T-cell (primary cell): ENCODE results near the gene MKNK1. TPM values are rescaled to one million over a fixed set of nuclear protein-coding genes. Genes with fewer than 3 reads are reported as not detected.
"Not testable (repeated sequence)": the region's sequence is repeated elsewhere in the genome, so short reads cannot be mapped to it uniquely, and the experiment has no call there.

Experiments used
- ATAC-seq, 4 experiments: fragments of 200-7000 bp in 3 of 4; fragments of 150-1000 bp in 1 of 4; cut with Tn5 transposase; replicated peaks in 1 of 4; 1 replicate in 3 of 4; 2 replicates in 1 of 4; pipeline ENCODE4 v1.10.0; 2021; ENCODE audit warnings: moderate library complexity in 3 of 4, mild to moderate bottlenecking in 2 of 4, moderate number of reproducible peaks in 1 of 4
- CTCF ChIA-PET, 2 donors: fragments of 300-600 bp; sonication (Branson Sonifier 250); formaldehyde crosslinking; loops; one replicate each; lab custom pipeline; 2022; ENCODE audit warnings: antibody characterized with exemption in 2 of 2; lab: Charles Lee
- POLR2A ChIA-PET, 2 donors: fragments of 300-600 bp; sonication (Branson Sonifier 250); formaldehyde crosslinking; loops; one replicate each; lab custom pipeline; 2022; ENCODE audit warnings: antibody characterized with exemption in 2 of 2; lab: Charles Lee
- DNase-seq, 35 experiments: peaks; one replicate each; pipeline versions ENCODE4 v3.0.0 to v3.0.0-alpha.2; 2013 to 2023
- H3K27ac ChIP-seq: one replicate; pipeline ENCODE4 v1.5.1; 2013; ENCODE audit warnings: low read length
- H3K27me3 ChIP-seq, 2 experiments: replicated peaks in 1 of 2; 1 replicate in 1 of 2; 2 replicates in 1 of 2; pipeline versions ENCODE4 v1.6.1 to v1.7.0; 2013; ENCODE audit warnings: low read length in 1 of 2, mixed read lengths in 1 of 2; ENCODE audit not compliant: control insufficient read depth in 2 of 2, insufficient read depth in 2 of 2; ENCODE audit errors: extremely low read depth in 1 of 2
- H3K36me3 ChIP-seq, 2 donors: 1 replicate in 1 of 2; 2 replicates in 1 of 2; pipeline versions ENCODE4 v1.6.1 to v1.7.0; 2013; ENCODE audit warnings: low read length in 1 of 2; ENCODE audit not compliant: control insufficient read depth in 2 of 2, insufficient read depth in 1 of 2; ENCODE audit errors: extremely low read depth in 1 of 2
- H3K4me1 ChIP-seq, 2 experiments: 1 replicate in 1 of 2; 2 replicates in 1 of 2; pipeline versions ENCODE4 v1.6.1 to v1.7.0; 2013; ENCODE audit warnings: low read length in 2 of 2, mixed read lengths in 1 of 2; ENCODE audit not compliant: insufficient read depth in 2 of 2, control insufficient read depth in 1 of 2; ENCODE audit errors: extremely low read depth in 1 of 2
- H3K4me3 ChIP-seq, 2 donors: 1 replicate in 1 of 2; 2 replicates in 1 of 2; pipeline versions ENCODE4 v1.5.1 to v1.7.0; 2013; ENCODE audit warnings: mild to moderate bottlenecking in 2 of 2, low read length in 1 of 2, moderate library complexity in 1 of 2; ENCODE audit not compliant: control insufficient read depth in 1 of 2; ENCODE audit errors: extremely low read depth in 1 of 2
- H3K9me3 ChIP-seq: 2 replicates; pipeline ENCODE4 v1.7.0; 2013
- H3K27ac Mint-ChIP-seq, 2 donors: one replicate each; pipeline ENCODE4 v1.8.0; 2020 to 2021; ENCODE audit warnings: mild to moderate bottlenecking in 2 of 2, mixed read lengths in 2 of 2
- H3K27me3 Mint-ChIP-seq, 2 donors: one replicate each; pipeline ENCODE4 v1.8.0; 2021 to 2022; ENCODE audit warnings: mixed read lengths in 2 of 2
- H3K36me3 Mint-ChIP-seq: one replicate; pipeline ENCODE4 v1.8.0; 2021; ENCODE audit warnings: mixed read lengths
- H3K4me1 Mint-ChIP-seq, 3 donors: one replicate each; pipeline ENCODE4 v1.8.0; 2020 to 2022; ENCODE audit warnings: mixed read lengths in 3 of 3, mild to moderate bottlenecking in 1 of 3
- H3K4me3 Mint-ChIP-seq, 3 donors: one replicate each; pipeline ENCODE4 v1.8.0; 2020 to 2022; ENCODE audit warnings: mild to moderate bottlenecking in 3 of 3, mixed read lengths in 3 of 3, moderate library complexity in 3 of 3
- H3K9me3 Mint-ChIP-seq, 3 donors: one replicate each; pipeline ENCODE4 v1.8.0; 2020 to 2022; ENCODE audit warnings: mixed read lengths in 3 of 3
- WGBS: methylation state at CpG from one replicate; pipeline ENCODE4 v1.1.5; 2013; ENCODE audit warnings: missing lambda C conversion rate; ENCODE audit not compliant: insufficient coverage; 5-methylcytosine and 5-hydroxymethylcytosine counted together
- total RNA-seq, 35 experiments: library from RNA in 6 of 35; stranded (reverse) in 6 of 35; fragments of 120-200 nt in 1 of 35; gene quantifications; one replicate each; pipeline versions ENCODE4 v1.2.1 to v1.2.4 and lab custom pipeline; 2013 to 2026

MKNK1 gene
- 10 to 100 TPM; 41.4 to 54.5 (median 52.7) TPM for total RNA-seq
- total RNA-seq (2013): 30.1 TPM
- 12.7 to 68.7 (median 36.5) reads per million in 29 experiments for total RNA-seq (lab: John Stamatoyannopoulos, UW)

DNA sequence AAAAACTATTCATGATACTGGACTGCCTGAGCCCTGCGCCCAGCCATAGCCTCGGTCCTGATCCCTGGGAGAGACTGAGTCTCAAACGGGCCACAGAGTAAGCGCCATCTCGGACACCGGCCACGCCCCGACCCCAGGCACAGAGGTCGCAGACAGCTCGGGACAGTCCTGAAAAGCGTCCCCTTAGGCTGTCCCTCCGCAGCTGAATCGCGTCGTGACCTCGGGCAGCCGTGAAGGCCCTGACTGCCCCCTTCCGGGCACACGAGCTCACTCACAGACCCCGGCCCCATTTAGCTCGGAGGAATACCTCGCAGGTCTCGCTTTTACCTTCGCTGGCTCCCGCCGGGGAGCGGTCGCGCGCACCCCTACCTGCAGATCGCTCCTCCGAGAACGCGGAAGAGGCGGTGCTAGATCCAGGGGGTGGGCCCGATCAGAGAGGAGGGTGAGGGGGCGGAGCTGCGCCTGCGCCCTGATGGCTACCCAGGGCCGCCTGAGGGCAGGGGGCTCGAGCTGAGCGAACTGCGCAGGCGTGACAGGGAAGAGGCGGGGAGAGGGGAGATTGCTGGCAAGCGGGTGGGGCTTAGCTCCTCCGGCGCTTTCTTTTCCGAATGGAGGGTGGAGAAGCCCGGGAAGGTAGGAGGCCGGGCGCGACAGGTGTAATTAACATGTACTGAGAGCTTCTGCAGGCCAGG, at the start of gene MKNK1:
MKNK1 (minus strand) TSS at position 411 of the 692 bp plus-strand sequence. CDS start 20,941 bp downstream, outside the sequence.
- POLR2A ChIA-PET: interaction anchor here (0.6 to 1.8 kb wide), 5 partner anchors 12 to 833 kb away, joined by 3 to 5 read pairs (median 4); partner anchors contain the start of genes FOXD2 (in 1 of the 2) and MOB3C (in 1 of the 2)
- Mint-ChIP-seq H3K27me3 (no peaks in the 10 kb centered on the region), H3K27ac (peak within 1 kb of the TSS; percentile 87 to 95), H3K9me3 (no peaks in the 10 kb centered on the region), H3K4me3 (peak within 1 kb of the TSS; percentile 90 to 93 (median 92)), H3K36me3 (peaks cover 17% of the 10 kb centered on the region), H3K4me1 (peaks cover 63 to 72% (median 67%) of the 10 kb centered on the region in 3 donors)
- peak; percentile 94 to 100 (median 98) for DNase-seq
- CTCF ChIA-PET: interaction anchor here (0.7 to 1.9 kb wide), 7 partner anchors 10 to 121 kb away, joined by 3 to 11 read pairs (median 4); partner anchors contain the start of gene MOB3C (in 2 of the 2)
- H3K4me3 ChIP-seq: peak within 1 kb of the TSS; percentile 83 to 93
- no peaks in the 10 kb centered on the region for H3K9me3 ChIP-seq
- H3K36me3 ChIP-seq: peaks cover under 1 to 12% of the 10 kb centered on the region in 2 donors
- peak; percentile 96 to 99 (median 96) for ATAC-seq
- peaks cover 12 to 41% of the 10 kb centered on the region in 2 experiments for H3K4me1 ChIP-seq
- peak within 1 kb of the TSS; percentile 60 for H3K27ac ChIP-seq
- WGBS: under 1% methylated on average over 50 of the region's 53 CpGs
- H3K27me3 ChIP-seq: no peaks in the 10 kb centered on the region

DNA sequence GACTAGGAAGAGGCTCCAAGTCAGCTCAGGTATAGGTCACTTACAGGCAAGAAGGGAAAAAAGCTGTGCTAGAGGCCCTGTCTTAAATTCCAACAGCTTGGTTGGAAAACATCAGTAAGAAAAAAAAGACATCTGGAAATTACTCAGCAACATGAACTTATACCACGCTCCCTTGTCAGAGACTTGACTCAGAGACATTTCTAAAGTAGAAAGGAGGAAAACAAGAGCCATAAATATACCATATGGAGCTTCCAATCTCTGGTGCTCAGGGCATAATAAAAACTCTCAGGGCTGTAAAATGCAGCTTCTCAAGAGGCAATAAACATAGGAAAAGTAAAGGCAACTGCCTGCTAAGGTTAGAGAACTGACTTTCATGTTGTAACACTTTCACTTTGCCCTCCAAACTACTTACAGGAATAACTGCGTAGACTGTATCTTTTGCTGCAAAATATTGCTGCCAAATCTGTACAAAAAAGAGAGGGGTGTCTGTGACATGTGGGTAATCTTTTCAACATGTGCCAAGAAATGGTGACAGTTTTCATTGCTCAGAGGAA, 49.4 kb upstream of the MKNK1 start:
- no peak overlapping the region for H3K27ac ChIP-seq
- H3K9me3 ChIP-seq: peaks cover 4% of the 10 kb centered on the region
- H3K36me3 ChIP-seq: peaks cover 7 to 70% of the 10 kb centered on the region in 2 donors
- Mint-ChIP-seq H3K9me3 (peaks cover 2 to 10% (median 5%) of the 10 kb centered on the region in 3 donors), H3K27me3 (no peaks in the 10 kb centered on the region), H3K27ac (no peak overlapping the region), H3K4me3 (no peak overlapping the region), H3K4me1 (no peaks in the 10 kb centered on the region), H3K36me3 (peaks cover 76% of the 10 kb centered on the region)
- DNase-seq: no peak
- H3K4me3 ChIP-seq: no peak overlapping the region
- ChIA-PET POLR2A (no interaction called here), CTCF (interaction anchor here in 1 of 2 donors (0.6 kb wide), 1 partner anchor 25 kb away, joined by 4 read pairs; no protein-coding TSS in a partner anchor)
- H3K4me1 ChIP-seq: no peaks in the 10 kb centered on the region
- no peak for ATAC-seq
- no peaks in the 10 kb centered on the region for H3K27me3 ChIP-seq
- WGBS: no CpG with 5 or more reads among the region's 2 CpGs

DNA sequence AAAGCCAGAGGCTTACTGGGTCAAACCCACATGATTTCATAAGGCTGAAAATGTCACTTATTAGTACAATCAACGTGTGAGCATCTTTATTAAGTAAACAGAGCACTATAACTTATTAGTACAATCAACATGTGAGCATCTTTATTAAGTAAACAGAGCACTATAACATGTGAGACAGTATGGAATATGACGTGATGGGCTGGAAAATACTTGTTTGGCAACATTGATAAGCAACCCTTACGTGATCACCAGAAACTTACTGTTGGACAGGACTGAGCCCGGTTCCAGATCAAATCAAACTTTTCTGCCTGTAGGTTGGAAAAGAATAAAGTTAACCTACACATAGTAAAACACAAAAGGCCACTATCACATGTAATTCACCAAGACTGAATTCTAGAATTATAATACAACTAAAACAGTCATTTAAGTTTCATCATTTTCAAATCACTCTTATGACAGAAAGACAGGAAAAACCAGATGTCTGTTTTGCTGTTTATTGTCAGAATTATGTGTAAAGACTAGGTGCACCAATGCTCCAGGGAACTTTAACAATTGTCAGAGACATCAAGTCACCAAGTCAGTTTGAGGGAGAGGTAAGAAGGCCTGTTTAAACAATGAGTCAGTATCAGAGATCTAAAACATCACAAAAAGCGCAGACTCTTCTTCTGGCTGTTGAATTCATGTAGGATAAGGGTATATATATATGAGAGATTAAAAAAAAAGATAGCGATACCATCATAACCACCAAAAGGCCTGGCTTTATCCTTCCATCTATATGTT, 48.4 kb upstream of the MKNK1 start:
- ChIA-PET CTCF (no interaction called here), POLR2A (no interaction called here)
- H3K9me3 ChIP-seq: peaks cover 4% of the 10 kb centered on the region
- WGBS: no CpG with 5 or more reads among the region's 6 CpGs
- Mint-ChIP-seq H3K36me3 (peaks cover 69% of the 10 kb centered on the region), H3K27me3 (no peaks in the 10 kb centered on the region), H3K4me3 (no peak overlapping the region), H3K9me3 (peaks cover 2 to 10% (median 5%) of the 10 kb centered on the region in 3 donors), H3K27ac (no peak overlapping the region), H3K4me1 (no peaks in the 10 kb centered on the region)
- no peak for DNase-seq
- no peak overlapping the region for H3K4me3 ChIP-seq
- H3K36me3 ChIP-seq: peaks cover 7 to 61% of the 10 kb centered on the region in 2 donors
- H3K4me1 ChIP-seq: no peaks in the 10 kb centered on the region
- H3K27ac ChIP-seq: no peak overlapping the region
- H3K27me3 ChIP-seq: no peaks in the 10 kb centered on the region
- no peak for ATAC-seq

DNA sequence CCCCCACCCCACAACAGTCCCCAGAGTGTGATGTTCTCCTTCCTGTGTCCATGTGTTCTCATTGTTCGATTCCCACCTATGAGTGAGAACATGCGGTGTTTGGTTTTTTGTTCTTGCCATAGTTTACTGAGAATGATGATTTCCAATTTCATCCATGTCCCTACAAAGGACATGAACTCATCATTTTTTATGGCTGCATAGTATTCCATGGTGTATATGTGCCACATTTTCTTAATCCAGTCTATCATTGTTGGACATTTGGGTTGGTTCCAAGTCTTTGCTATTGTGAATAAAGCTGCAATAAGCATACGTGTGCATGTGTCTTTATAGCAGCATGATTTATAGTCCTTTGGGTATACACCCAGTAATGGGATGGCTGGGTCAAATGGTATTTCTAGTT, 47.1 kb upstream of the MKNK1 start:
- no CpG with 5 or more reads among the region's 3 CpGs for WGBS
- H3K27me3 Mint-ChIP-seq, H3K27me3 ChIP-seq, H3K4me3 Mint-ChIP-seq, H3K9me3 ChIP-seq, H3K4me3 ChIP-seq, DNase-seq, H3K4me1 Mint-ChIP-seq, H3K4me1 ChIP-seq, POLR2A ChIA-PET, H3K27ac Mint-ChIP-seq, H3K27ac ChIP-seq, ATAC-seq: not testable (repeated sequence)
- H3K9me3 Mint-ChIP-seq: peaks cover 2 to 10% (median 5%) of the 10 kb centered on the region in 3 donors
- CTCF ChIA-PET: interaction anchor here in 1 of 2 donors (0.7 kb wide), 1 partner anchor 106 kb away, joined by 6 read pairs; no protein-coding TSS in a partner anchor
- H3K36me3 ChIP-seq: peaks cover 2 to 59% of the 10 kb centered on the region in 2 donors
- peaks cover 71% of the 10 kb centered on the region for H3K36me3 Mint-ChIP-seq

DNA sequence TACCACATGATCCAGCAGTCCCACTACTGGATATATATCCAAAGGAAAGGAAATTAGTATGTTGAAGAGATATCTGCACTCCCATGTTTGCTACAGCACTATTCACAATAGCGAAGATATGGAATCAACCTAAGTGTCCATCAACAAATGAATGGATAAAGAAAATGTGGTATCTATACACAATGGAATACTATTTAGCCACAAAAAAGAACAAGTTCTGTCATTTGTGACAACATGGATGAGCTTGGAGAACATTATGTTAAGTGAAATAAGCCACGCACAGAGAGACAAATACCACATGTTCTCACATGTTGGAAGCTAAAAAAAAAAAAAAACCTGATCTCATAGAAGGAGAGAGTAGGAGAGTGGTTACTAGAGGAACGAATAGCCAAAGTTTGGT, 46.4 kb upstream of the MKNK1 start:
- WGBS: no CpG with 5 or more reads among the region's 3 CpGs
- H3K4me1 Mint-ChIP-seq: no peaks in the 10 kb centered on the region
- no peak overlapping the region for H3K4me3 Mint-ChIP-seq
- ATAC-seq (no peak), DNase-seq (no peak)
- Histone ChIP-seq H3K9me3 (peaks cover 4% of the 10 kb centered on the region), H3K27ac (no peak overlapping the region), H3K27me3 (no peaks in the 10 kb centered on the region), H3K4me3 (no peak overlapping the region), H3K36me3 (peaks cover 0 to 53% of the 10 kb centered on the region in 2 donors), H3K4me1 (no peaks in the 10 kb centered on the region)
- H3K9me3 Mint-ChIP-seq: peaks cover 2 to 10% (median 5%) of the 10 kb centered on the region in 3 donors
- ChIA-PET POLR2A (no interaction called here), CTCF (interaction anchor here in 1 of 2 donors (0.6 to 0.7 kb wide), 2 partner anchors 45 to 105 kb away, joined by 3 to 6 read pairs; no protein-coding TSS in a partner anchor)
- no peak overlapping the region for H3K27ac Mint-ChIP-seq
- no peaks in the 10 kb centered on the region for H3K27me3 Mint-ChIP-seq
- H3K36me3 Mint-ChIP-seq: peaks cover 65% of the 10 kb centered on the region

DNA sequence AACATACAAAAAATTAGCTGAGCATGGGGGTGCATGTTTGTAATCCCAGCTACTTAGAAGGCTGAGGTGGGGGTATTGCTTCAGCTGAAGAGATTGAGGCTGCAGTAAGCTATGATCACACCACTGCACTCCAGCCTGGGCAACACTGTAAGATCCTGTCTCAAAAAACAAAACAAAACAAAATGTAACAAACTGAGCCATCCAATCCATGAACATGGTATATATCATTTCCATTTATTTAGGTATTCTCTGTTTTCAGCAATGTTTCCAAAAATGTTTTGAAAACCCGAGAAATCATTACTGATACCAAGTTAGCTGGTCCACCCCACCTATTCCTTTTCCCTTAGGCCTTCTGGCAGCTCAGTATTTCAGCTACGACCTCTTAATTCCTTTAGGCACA, 45.7 kb upstream of the MKNK1 start:
- Histone ChIP-seq H3K36me3 (peaks cover 0 to 49% of the 10 kb centered on the region in 2 donors), H3K4me1 (no peaks in the 10 kb centered on the region), H3K27ac (no peak overlapping the region), H3K4me3 (no peak overlapping the region), H3K27me3 (no peaks in the 10 kb centered on the region), H3K9me3 (peaks cover under 1% of the 10 kb centered on the region)
- Mint-ChIP-seq H3K4me3 (no peak overlapping the region), H3K27me3 (no peaks in the 10 kb centered on the region), H3K36me3 (peaks cover 62% of the 10 kb centered on the region), H3K4me1 (no peaks in the 10 kb centered on the region), H3K27ac (no peak overlapping the region), H3K9me3 (peaks cover 0 to 6% (median 5%) of the 10 kb centered on the region in 3 donors)
- ChIA-PET CTCF (interaction anchor here in 1 of 2 donors (0.7 kb wide), 1 partner anchor 25 kb away, joined by 4 read pairs; no protein-coding TSS in a partner anchor), POLR2A (no interaction called here)
- no peak for DNase-seq
- 100% methylated on average over 2 of the region's 2 CpGs for WGBS
- ATAC-seq: no peak
